GM19193 (cell line): Measurements from ENCODE around the gene ZC3HAV1L.

Experiments used
- POLR2A ChIP-seq: IDR thresholded peaks from 4 replicates; pipeline ENCODE4 v1.6.1; 2011; ENCODE audit not compliant: insufficient read depth, insufficient read length; ENCODE audit errors: extremely low read depth

The ZC3HAV1L gene

GRCh38 chr7:139034855-139035585, 822 bp downstream of the ZC3HAV1L start:
- TF ChIP-seq POLR2A = no peak

- no peak for TF ChIP-seq POLR2A
These were observed 1.5 kb downstream of the ZC3HAV1L start for GRCh38 chr7:139034336-139034735.

- TF ChIP-seq POLR2A = no peak
These were observed 2.3 kb downstream of the ZC3HAV1L start for GRCh38 chr7:139033346-139034114.

- no peak for TF ChIP-seq POLR2A
These were observed 3.4 kb downstream of the ZC3HAV1L start for GRCh38 chr7:139032473-139032872.

GRCh38 chr7:139029353-139029752, 6.5 kb downstream of the ZC3HAV1L start:
- TF ChIP-seq POLR2A = no peak

GRCh38 chr7:139026551-139026950, 9.3 kb downstream of the ZC3HAV1L start:
- no peak for TF ChIP-seq POLR2A

GRCh38 chr7:139023076-139023475, 12.8 kb downstream of the ZC3HAV1L start:
- no peak for TF ChIP-seq POLR2A

GRCh38 chr7:139022286-139022685, 13.6 kb downstream of the ZC3HAV1L start:
- TF ChIP-seq POLR2A = no peak

- no peak for TF ChIP-seq POLR2A
These were observed 16.9 kb downstream of the ZC3HAV1L start for GRCh38 chr7:139018910-139019309.

- no peak for TF ChIP-seq POLR2A
These were observed 18.8 kb downstream of the ZC3HAV1L start for GRCh38 chr7:139016931-139017511.

GRCh38 chr7:139011373-139011772, 24.5 kb downstream of the ZC3HAV1L start:
- TF ChIP-seq POLR2A = no peak

- no peak for TF ChIP-seq POLR2A
These were observed 31.3 kb downstream of the ZC3HAV1L start for GRCh38 chr7:139004321-139005090.

- no peak for TF ChIP-seq POLR2A
These were observed 36.4 kb downstream of the ZC3HAV1L start for GRCh38 chr7:138999414-138999813.

- no peak for TF ChIP-seq POLR2A
These were observed 43.8 kb downstream of the ZC3HAV1L start for GRCh38 chr7:138992052-138992531.

- no peak for TF ChIP-seq POLR2A
These were observed 48.2 kb downstream of the ZC3HAV1L start for GRCh38 chr7:138987686-138988085.
